MM.1S (cell line): ENCODE measurements around the gene TCHH.

ENCODE experiments used
- DNase-seq: peaks from one replicate; pipeline ENCODE4 v3.0.0-alpha.2; 2015
- H2AFZ ChIP-seq: fragments of 300-600 bp; sonication (generic); 2 replicates; pipeline ENCODE4 v1.6.0; 2016; ENCODE audit warnings: antibody characterized with exemption, low read length
- H3F3A ChIP-seq: fragments of 300-600 bp; sonication (generic); 2 replicates; pipeline ENCODE4 v1.6.1; 2016; ENCODE audit warnings: mild to moderate bottlenecking, antibody characterized with exemption, low read length, moderate library complexity, mixed read lengths; ENCODE audit not compliant: insufficient read depth
- H3K27ac ChIP-seq: fragments of 300-600 bp; sonication (generic); 2 replicates; pipeline ENCODE4 v1.5.1; 2016; ENCODE audit warnings: mild to moderate bottlenecking, low read length
- H3K27me3 ChIP-seq: fragments of 300-600 bp; sonication (generic); replicated peaks from 2 replicates; pipeline ENCODE4 v1.6.0; 2016; ENCODE audit warnings: low read length; ENCODE audit not compliant: insufficient read depth
- H3K36me3 ChIP-seq: fragments of 300-600 bp; sonication (generic); replicated peaks from 2 replicates; pipeline ENCODE4 v1.6.1; 2016; ENCODE audit warnings: mild to moderate bottlenecking, low read length, mixed read lengths; ENCODE audit not compliant: insufficient read depth
- H3K4me1 ChIP-seq: fragments of 300-600 bp; sonication (generic); 2 replicates; pipeline ENCODE4 v1.6.1; 2016; ENCODE audit warnings: low read length, mixed read lengths
- H3K4me2 ChIP-seq: fragments of 300-600 bp; sonication (generic); 2 replicates; pipeline ENCODE4 v1.6.0; 2016; ENCODE audit warnings: low read depth, low read length
- H3K4me3 ChIP-seq: fragments of 300-600 bp; sonication (generic); 2 replicates; pipeline ENCODE4 v1.5.1; 2016; ENCODE audit warnings: low read length, mixed read lengths
- H3K79me2 ChIP-seq: fragments of 300-600 bp; sonication (generic); 2 replicates; pipeline ENCODE4 v1.6.1; 2016; ENCODE audit warnings: mixed run types, low read length, mixed read lengths
- H3K9ac ChIP-seq: fragments of 300-600 bp; sonication (generic); 2 replicates; pipeline ENCODE4 v1.6.1; 2016; ENCODE audit warnings: low read length, mixed read lengths
- H3K9me2 ChIP-seq: fragments of 300-600 bp; sonication (generic); replicated peaks from 2 replicates; pipeline ENCODE4 v1.6.1; 2016; ENCODE audit warnings: mild to moderate bottlenecking, low read length, mixed read lengths; ENCODE audit not compliant: insufficient read depth
- H3K9me3 ChIP-seq: fragments of 300-600 bp; sonication (generic); replicated peaks from 2 replicates; pipeline ENCODE4 v1.6.1; 2016; ENCODE audit warnings: mild to moderate bottlenecking, low read length, mixed read lengths; ENCODE audit not compliant: insufficient read depth
- H4K20me1 ChIP-seq: fragments of 300-600 bp; sonication (generic); 2 replicates; pipeline ENCODE4 v1.6.1; 2016; ENCODE audit warnings: mild to moderate bottlenecking, low read length, moderate library complexity, mixed read lengths; ENCODE audit not compliant: insufficient read depth
- CTCF ChIP-seq: fragments of 300-600 bp; sonication (generic); IDR thresholded peaks from 2 replicates; pipeline ENCODE4 v1.5.1; 2016; ENCODE audit warnings: antibody characterized with exemption, low read length, mixed read lengths
- EZH2 ChIP-seq: fragments of 300-600 bp; sonication (generic); optimal IDR thresholded peaks from 2 replicates; pipeline ENCODE3; 2017; ENCODE audit warnings: low read depth, mild to moderate bottlenecking, antibody characterized with exemption, low read length, mixed read lengths
- EZH2phosphoT487 ChIP-seq: fragments of 300-600 bp; sonication (generic); IDR thresholded peaks from 2 replicates; pipeline ENCODE4 v1.6.1; 2018; ENCODE audit warnings: antibody characterized with exemption, low read length

TCHH gene

GRCh38 chr1:152107031-152107983 is 7.9 kb downstream of the TCHH start:
- H3F3A ChIP-seq: peaks cover 12% of the 10 kb centered on the region
- H3K79me2 ChIP-seq: no peaks in the 10 kb centered on the region
- no peak overlapping the region for H3K27ac ChIP-seq
- no peaks in the 10 kb centered on the region for H4K20me1 ChIP-seq
- H3K9me2 ChIP-seq: no peaks in the 10 kb centered on the region
- no peak overlapping the region for H3K4me2 ChIP-seq
- H3K9me3 ChIP-seq: no peaks in the 10 kb centered on the region
- H3K36me3 ChIP-seq: no peaks in the 10 kb centered on the region
- TF ChIP-seq CTCF: no peak
- TF ChIP-seq EZH2phosphoT487: no peak
- TF ChIP-seq EZH2: no peak
- H3K9ac ChIP-seq: no peak overlapping the region
- H3K4me3 ChIP-seq: no peak overlapping the region
- DNase-seq: no peak
- peaks cover 11% of the 10 kb centered on the region; the same call in 1 of the 2 replicates for H3K4me1 ChIP-seq
- H2AFZ ChIP-seq: no peak overlapping the region
- H3K27me3 ChIP-seq: peaks cover 24% of the 10 kb centered on the region

- Histone ChIP-seq H3K27me3 (peaks cover 8% of the 10 kb centered on the region), H3K9me3 (no peaks in the 10 kb centered on the region), H3K4me1 (no peaks in the 10 kb centered on the region), H3K9me2 (no peaks in the 10 kb centered on the region), H2AFZ (no peak overlapping the region), H3K79me2 (no peaks in the 10 kb centered on the region), H3K4me2 (no peak overlapping the region), H3K9ac (no peak overlapping the region), H3F3A (0 out of 2 replicates have a peak, but pooled peaks cover 4% of the 10 kb centered on the region), H3K4me3 (no peak overlapping the region), H3K27ac (no peak overlapping the region), H4K20me1 (no peaks in the 10 kb centered on the region), H3K36me3 (no peaks in the 10 kb centered on the region)
- no peak for TF ChIP-seq EZH2phosphoT487
- no peak for TF ChIP-seq CTCF
- no peak for TF ChIP-seq EZH2
- DNase-seq: no peak
Observed at GRCh38 chr1:152104854-152105253, 10.4 kb downstream of the TCHH start.

- no peak overlapping the region for H3K9ac ChIP-seq
- H2AFZ ChIP-seq: no peak overlapping the region
- H3K4me2 ChIP-seq: no peak overlapping the region
- H3K9me2 ChIP-seq: no peaks in the 10 kb centered on the region
- H3K79me2 ChIP-seq: no peaks in the 10 kb centered on the region
- no peaks in the 10 kb centered on the region for H3F3A ChIP-seq
- no peaks in the 10 kb centered on the region for H3K9me3 ChIP-seq
- H3K4me1 ChIP-seq: no peaks in the 10 kb centered on the region
- TF ChIP-seq EZH2 (no peak), EZH2phosphoT487 (no peak), CTCF (no peak)
- H3K36me3 ChIP-seq: no peaks in the 10 kb centered on the region
- DNase-seq: no peak
- H3K27me3 ChIP-seq: no peaks in the 10 kb centered on the region
- H3K27ac ChIP-seq: no peak overlapping the region
- no peak overlapping the region for H3K4me3 ChIP-seq
- no peaks in the 10 kb centered on the region for H4K20me1 ChIP-seq
Observed at GRCh38 chr1:152096931-152097330, 18.3 kb downstream of the TCHH start.
